Measurements from ENCODE around the gene GRIA3.

GRIA3 gene

DNA sequence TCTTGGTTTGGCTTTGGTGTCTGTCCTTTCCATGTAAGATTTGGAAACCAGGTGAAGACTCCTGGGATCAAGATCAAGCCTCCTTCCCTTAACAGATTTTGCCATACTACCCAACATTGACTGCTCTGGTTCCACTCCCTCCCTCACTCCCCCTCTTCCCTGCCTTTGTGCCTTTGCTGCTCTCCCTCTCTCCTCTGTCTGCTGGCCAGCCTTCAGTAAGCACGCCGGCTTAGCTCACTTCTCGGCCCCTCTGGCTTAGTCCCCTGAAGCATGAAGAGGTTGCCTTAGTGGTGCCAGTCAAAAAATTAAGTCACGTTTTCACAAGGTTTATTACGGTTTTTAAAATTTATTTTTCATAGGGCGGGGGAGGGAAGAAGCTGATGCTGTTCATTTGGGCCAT lies 6.0 kb downstream of the GRIA3 start:
- no peak for DNase-seq (ENCODE audit: low read depth in 2 of 2, low spot score in 1 of 2)

DNA sequence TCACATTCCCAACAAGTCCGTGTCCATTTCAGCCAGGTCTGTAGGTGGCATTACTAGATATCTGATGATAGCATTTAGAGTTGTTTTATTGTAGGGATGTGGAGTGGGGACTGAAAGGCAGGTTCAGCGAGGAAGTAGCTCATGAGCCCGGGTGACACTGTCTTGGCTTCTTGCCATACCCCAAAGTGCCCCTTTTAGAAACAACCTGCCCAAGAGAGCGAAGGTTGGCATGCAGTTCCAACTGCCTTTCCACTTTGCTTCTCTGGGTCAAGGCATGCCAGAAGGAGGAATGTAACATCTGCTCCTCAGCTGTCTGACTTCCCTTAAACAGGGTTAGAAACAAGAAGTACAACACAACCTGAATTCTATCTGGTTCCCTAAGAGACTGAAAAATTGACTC lies 9.0 kb downstream of the GRIA3 start:
- no peak for DNase-seq (ENCODE audit: low read depth in 2 of 2, low spot score in 1 of 2)

DNA sequence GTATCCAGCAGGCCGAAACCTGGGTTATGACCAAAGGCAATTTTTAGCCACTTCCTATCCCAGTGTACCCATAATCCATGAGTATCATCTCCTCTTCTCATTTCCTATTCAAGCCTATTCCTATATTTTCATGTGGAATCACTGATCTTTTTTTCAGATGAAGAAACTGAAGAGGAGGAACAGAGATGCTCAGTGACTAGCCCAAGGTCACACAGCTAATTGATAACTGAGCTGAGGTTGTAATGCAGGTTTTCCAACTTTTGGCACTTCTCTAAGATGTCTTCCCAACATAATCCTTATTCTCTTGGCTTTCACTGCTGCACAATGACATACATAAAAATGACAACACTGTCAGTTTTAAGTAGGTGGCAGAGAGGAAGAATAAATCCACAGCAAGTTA lies 15.3 kb downstream of the GRIA3 start:
- DNase-seq (ENCODE audit: low read depth in 2 of 2, low spot score in 1 of 2), result no peak

DNA sequence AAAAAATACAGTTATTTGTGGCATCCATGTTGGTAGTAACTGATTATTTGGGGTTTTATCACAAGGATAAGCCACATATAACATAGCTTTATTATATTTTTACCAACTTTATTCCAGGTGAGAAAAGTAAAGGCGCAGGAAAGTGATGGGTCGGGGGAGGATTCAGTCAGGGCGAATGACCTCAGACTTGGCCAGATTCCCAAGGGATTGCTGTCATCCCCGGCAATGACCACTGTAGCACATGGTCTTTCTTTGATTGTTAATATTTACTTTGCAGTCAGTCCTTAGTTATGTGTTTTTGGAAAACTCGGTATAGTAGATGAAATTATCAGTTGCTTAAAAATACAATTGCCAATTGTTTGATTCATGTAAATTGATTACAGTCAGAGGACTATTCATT lies 17.6 kb downstream of the GRIA3 start:
- DNase-seq (ENCODE audit: low read depth in 2 of 2, low spot score in 1 of 2), result no peak

DNA sequence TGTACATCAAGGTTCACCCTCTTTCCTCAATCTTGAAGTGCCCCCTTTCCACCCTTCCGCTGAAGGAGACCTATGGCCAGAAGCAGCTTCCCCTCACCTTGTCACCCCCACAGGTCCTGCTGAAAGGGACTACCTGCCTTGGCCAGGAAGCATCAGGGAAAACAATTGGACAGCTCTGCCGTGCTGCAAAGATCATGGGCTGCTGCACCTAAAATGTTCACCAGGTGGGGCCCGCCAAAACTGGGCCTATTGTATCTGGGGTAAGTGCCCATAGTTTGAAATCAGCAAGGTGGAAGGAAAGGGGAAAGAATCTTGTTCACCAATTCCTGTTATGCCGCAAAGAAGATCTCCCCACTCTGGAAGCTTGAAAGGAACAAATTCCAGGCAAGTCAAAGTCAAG lies 18.4 kb downstream of the GRIA3 start:
- DNase-seq (ENCODE audit: low read depth in 2 of 2, low spot score in 1 of 2), result no peak

DNA sequence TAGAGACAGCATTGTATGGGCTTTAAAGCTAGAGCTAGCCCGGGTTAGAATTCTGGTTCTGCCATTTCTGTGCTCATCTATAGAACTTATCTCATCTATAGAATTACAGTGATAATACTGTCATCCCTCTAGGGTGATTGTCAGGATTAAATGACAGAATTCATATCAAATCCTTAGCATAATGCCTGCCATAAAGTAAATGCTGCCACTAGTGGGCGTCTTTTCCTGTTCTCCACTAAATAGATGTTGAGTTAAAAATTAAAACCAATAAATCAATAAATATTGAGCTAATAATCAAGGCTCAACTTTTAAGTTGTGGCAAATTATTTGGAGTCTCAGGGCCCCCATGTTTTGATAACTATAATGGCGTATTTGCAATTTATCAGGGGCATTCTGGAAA lies 19.7 kb downstream of the GRIA3 start:
- no peak for DNase-seq (ENCODE audit: low read depth in 2 of 2, low spot score in 1 of 2)

DNA sequence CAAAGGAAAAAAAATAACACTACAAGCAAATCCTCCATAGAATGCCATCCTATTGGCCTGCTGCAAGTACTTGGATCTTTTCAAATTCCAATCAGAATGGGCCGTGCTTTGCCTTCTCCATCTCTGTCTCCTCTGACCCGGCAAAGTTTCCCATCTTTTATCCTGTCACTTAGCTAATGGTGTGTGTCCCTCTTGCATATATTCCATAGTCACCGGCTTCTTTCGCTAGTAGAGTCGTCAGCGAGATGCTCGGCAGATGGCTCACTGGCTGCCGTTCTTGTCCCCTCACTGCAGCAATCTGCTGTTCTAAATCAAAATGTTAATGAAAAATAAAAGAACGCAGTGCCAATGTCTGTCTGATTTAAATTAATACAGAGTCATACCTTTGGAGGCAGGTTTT lies 22.1 kb downstream of the GRIA3 start:
- DNase-seq (ENCODE audit: low read depth in 2 of 2, low spot score in 1 of 2), result no peak

DNA sequence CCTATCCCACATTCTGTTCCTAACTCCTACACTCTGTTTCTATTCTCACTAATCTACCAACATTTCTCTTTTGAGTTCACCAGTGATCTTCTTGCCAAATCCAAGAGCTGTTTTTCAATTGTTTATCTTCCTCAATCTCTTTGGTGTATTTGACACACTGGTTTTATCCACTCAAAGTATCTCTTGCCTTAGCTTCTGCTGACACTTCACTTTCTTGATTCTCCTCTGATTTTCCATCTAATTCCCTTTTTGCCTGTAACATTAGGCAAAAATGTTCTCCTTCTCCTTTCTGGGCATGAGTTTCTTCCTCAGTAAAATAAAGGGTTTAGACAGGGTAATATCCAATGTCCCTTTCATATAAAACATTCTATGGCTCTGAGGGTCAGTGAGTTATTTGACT lies 26.2 kb downstream of the GRIA3 start:
- no peak for DNase-seq (ENCODE audit: low read depth in 2 of 2, low spot score in 1 of 2)

DNA sequence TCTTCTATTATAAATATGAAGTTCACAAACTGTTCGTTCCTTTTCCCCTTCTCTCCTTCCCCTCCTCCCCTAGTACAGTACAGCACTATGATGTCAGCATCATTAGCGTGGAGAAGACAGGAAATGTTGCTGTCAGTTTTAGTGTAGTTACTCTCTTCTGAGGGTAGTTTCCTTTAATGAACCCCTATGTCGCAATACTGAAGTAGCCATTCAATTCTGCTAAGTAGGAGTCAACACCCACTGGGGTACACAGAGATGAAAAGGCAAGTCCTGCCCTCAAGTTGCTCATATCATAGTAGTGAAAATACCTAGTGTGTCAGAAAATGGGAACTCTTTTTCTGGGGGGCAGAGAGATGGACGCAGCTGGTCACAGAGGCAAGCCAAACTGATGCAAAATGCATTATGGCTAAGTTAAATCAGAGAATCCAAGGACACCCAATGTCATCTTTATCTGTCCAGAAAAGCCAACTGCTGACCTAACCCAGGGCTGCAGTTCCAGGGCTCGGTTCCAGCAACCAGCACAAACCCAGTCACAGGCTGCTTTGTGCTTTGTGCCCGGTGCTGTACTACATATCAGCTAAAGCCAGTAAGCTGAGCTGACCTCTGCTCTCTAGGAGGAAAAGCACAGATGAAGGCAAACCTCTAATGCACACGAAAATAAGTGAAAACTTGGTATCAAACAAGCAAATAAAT lies 31.5 kb downstream of the GRIA3 start:
- DNase-seq (ENCODE audit: low read depth in 2 of 2, low spot score in 1 of 2), result no peak

DNA sequence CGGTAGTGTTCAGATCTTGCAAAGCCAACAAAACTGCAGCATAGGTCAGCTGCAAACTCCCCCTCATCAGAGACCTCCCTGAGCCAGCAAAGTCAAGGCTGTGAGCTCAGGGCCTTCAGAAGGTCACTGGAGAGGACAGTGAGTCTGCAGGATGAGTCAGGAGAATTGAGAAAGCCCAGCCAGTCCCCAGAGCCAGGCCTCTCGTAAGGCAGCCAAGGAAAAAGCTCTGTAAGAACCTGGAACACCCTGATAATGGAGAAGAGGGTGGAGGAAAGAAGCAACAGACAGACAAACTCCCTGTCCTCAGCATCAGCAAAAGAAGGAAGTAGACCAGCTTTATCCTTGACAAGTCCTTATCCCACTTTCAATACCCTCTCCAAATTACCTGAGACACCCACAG lies 33.0 kb downstream of the GRIA3 start:
- DNase-seq (ENCODE audit: low read depth in 2 of 2, low spot score in 1 of 2), result no peak

DNA sequence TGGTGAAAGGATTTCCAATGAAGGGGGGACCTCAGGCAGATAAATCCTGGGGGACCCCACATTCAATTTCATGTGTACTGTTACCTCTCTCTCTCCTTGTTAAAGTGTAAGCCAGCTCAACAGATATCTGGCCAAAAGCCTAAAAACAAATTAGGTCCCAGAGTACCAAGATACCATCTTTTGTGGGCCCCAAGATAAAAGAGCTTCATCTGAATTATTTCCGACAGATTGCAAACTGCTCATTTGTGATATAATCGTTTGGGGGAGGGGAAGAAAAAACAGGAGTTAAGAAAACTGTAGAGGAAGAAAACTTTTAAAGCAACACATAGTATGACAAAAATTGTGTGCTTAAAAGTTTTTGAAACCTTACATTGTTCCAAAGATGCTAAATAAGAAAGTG lies 33.6 kb downstream of the GRIA3 start:
- no peak for DNase-seq (ENCODE audit: low read depth in 2 of 2, low spot score in 1 of 2)

DNA sequence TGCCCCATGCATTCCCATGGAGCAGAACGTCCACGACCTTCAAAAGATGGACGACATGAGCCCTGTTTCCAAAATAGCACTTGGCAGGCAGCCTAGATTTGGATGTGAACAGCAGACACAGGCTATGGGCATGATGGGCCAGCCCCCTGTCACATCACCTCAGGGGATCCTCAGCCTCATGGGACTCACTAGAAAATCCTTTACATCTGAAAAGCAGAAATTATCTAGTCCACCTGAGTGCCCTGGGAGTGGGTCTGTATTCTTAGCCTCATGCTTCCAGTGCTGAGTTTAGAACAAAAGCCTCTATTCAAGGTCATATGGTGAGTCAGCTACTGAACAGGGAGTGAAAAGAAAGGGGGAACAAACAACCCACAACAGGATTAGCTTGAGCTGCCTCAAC lies 35.8 kb downstream of the GRIA3 start:
- DNase-seq (ENCODE audit: low read depth in 2 of 2, low spot score in 1 of 2), result no peak

DNA sequence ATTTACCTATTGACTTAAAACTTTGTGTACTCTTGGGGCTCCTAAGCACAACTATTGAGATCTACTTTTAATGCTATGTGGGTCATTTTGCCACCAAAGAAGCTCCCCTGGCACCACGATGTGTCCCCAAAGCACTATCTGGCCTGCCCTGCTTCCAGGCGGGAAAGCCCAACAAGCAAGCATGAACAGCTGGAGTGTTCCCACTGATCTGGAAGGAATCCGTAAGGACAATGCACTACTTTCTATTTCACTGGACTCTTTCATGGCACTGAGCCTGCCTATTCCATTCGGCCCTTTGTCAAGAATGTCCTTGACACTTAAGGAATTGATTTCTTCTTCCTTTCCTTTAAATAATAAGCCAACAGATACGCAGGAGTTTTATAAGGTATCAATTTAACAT lies 38.8 kb downstream of the GRIA3 start:
- DNase-seq (ENCODE audit: low read depth in 2 of 2, low spot score in 1 of 2), result no peak

DNA sequence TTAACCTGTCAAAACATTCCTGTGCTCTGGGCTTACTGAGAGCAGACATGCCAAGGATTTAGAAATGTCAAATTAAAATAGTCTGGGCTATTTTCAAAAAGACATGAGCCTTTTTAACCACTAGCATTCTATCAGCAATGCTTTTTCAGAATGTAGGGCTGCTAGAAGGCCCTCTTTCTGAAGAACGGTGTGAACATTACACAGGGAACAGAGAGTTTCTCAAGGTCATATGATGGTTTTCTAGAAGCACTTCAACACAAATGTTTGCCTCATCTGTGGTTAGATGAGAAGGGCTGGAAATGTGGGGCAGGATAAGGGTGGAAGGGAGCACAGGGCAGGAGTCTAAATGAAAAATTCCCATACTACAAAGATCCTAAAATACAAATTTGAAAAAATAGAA lies 39.3 kb downstream of the GRIA3 start:
- no peak for DNase-seq (ENCODE audit: low read depth in 2 of 2, low spot score in 1 of 2)

DNA sequence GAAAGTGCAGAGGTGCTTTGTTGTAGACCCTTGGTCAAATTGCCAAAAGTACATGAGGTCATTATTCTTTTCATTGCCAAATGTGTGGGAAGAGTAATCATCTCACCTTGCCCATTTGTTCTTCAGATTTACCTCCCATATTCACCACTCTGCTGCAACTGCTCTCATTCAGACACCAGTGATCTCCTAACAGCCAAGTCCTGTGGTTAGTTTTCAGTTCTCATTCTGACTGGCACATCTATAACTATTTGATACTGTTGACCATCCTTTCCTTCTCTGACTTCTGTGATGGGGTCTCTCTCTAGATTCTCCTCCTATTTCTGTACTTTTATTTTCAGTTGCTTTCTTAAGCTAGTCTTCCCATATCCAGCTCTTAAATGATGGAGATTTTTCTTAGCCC lies 39.8 kb downstream of the GRIA3 start:
- DNase-seq (ENCODE audit: low read depth in 2 of 2, low spot score in 1 of 2), result no peak

DNA sequence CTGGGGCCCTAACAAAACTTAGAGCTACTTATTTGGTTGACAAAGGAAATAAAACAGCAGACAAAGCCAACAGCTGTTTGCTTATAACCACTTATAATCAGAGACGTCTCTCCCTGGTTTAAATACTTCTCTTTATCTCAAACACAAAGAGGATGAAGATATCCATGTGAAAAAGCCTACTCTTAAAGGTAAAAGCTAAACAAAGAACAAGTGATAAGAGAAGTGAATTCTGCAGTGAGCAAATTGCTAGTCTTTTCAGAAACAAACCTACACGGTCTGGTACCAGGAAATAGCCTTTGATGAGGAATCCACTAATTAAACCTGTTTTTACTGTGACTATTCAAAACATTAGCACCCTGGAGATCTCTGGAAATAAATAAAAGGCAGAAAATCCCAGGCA lies 46.7 kb downstream of the GRIA3 start:
- no peak for DNase-seq (ENCODE audit: low read depth in 2 of 2, low spot score in 1 of 2)

DNA sequence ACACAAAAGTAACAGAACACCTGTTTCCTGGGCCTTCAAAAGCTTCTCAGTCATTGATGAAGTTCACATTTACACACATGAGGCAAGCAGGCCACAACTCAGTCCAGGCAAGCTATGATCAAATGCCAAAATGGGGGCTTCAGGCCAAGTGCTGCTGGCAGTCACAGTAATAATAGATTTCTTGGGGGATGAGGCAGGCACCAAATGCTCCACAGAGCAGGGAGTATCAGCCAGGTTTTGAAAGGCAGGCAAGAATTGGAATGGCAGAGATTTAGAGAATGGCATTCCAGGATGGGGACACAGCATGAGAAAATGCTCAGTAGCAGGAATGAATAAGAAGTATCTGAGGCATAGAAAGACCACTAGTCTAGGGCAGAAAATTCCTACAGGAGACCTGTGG lies 52.8 kb downstream of the GRIA3 start:
- DNase-seq (ENCODE audit: low read depth in 2 of 2, low spot score in 1 of 2), result no peak

DNA sequence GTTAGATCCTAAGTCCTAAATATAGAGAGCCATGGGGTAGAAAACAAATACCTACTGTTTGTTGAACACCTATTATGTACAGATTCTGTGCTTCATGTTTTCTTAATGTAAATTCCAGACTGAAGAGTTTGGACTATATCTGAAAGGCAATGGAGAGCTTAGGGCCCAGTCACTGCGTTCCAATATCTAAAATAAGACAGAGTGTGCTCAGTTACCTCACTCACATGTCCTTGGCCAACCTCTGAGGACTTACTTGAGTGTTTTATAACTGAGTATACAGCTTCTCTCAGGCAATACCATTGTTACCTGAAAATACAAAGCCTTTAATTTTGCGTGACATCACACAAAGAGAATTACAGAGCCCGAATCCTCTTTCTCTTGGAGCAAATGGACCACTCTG lies 53.2 kb downstream of the GRIA3 start:
- DNase-seq (ENCODE audit: low read depth in 2 of 2, low spot score in 1 of 2), result no peak

DNA sequence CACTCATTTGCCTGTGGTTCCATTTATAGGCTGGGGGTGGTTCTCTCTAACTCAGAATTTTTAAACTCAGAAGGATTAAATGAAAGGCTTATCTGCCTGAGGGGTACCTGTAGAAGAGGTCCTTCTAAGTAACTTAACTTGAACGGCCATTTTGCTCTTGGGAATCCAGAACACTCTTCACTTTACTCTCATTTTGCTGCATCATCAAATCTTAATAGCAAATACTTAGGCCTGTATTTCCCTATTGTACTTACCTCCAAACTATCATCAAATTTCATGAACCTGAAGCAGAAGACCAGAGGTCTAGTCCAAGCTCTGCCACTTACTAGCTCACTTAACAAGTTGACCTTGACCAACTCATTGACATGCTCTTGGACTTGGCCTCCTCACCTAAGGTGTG lies 70.4 kb downstream of the GRIA3 start:
- no peak for DNase-seq (ENCODE audit: low read depth in 2 of 2, low spot score in 1 of 2)

DNA sequence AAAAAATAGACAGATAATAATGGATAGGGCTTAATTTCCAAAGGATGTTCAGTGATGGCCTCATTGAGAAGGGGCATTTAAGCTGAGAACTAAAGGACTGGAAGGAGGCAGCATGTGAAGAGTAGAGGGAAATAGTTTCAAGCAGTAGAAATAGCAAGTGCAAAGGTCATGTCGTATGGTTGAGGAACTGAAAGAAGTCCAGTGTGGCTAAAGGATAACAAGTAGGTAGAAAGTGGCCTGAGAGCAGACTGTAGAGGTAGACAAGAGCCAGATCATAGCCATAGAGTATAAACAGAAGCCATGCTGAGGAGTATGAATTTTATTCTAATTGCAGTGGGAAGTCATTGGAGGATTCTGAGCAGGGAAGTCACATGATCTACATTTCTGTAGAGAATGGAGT lies 72.3 kb downstream of the GRIA3 start:
- no peak for DNase-seq (ENCODE audit: low read depth in 2 of 2, low spot score in 1 of 2)

DNA sequence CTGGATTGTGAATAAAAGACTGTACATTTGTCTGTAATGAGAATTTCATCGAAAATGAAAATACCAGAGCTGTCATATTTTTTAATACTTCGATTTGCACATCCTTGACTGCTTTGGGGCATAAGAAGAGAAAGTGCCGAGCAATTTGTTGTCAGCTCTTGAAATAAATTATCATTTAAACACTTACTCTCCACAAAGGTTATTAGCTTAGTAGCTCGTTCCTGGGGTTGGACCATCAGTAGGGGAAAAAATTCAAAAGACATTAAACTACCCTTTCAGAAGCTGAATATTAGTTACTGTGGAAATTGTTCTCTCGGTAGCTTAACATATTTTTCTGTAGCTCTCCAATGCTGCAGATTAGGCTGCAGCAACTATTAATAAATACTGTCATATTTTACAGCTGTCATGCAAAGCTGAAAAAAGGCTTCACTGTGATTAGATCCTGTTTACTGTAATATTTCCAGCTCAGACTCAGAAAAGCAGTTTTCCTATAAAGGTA lies 76.9 kb downstream of the GRIA3 start:
- no peak for DNase-seq (ENCODE audit: low read depth in 2 of 2, low spot score in 1 of 2)

DNA sequence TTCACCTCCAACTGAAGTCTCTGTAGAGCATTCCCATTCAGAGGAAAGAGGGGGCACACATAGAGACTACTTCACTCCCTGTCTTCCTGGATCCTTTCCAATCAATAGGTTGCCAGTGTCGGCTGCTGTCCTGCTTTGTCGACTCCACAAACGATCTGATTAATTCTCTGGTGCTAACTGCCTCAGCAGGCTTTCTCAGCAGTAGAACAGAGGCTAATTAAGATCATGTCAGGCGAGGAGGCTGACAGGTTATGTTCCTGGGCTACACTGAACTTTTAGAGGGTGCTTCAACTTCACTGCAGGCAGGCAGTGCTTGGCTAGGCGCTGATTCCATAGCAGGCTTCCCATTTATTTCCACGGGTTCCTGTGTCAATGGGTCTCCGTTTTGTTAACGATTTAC lies 79.2 kb downstream of the GRIA3 start:
- no peak for DNase-seq (ENCODE audit: low read depth in 2 of 2, low spot score in 1 of 2)

DNA sequence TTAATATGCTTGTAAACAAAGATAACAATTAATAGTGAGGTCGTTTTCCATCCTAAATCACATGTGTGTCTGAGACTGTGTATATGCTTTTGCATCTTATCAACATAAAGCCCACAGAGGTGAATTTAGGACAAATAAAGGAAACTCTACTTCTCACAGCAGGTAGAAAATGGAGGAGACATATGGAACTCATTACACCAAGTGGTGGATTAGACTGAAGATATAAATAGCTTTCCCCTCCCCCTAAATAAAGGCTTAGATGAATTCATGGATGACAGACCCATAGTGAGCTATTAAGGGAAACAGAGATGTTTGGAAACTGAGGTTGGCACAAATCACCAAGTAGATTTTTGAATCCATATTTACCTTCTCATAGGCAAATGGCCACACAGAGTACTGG lies 79.7 kb downstream of the GRIA3 start:
- no peak for DNase-seq (ENCODE audit: low read depth in 2 of 2, low spot score in 1 of 2)

DNA sequence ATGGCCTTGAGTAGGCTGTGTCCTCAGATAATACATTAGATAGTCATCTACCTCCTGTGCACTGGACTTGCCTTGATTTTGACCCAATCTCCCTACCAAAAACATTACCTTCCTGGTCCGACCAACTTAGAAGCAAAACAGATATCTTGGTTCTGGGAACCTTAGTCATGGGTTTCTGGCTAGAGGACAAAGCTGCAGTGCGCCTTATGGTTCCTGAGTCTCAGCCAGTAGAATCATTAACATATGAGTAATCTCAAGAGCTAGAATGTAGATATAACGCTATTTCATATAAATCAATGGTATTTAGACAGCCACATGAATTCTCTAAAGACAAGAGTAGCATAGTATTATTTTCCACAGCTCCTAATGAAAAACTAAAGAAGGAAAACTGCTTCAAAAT lies 83.1 kb downstream of the GRIA3 start:
- DNase-seq (ENCODE audit: low read depth in 2 of 2, low spot score in 1 of 2), result no peak

Data from stimulated activated CD8-positive, alpha-beta memory T cell treated with anti-CD3 and anti-CD28 coated beads, Interleukin-4, amount 100 ng/mL, for 4 hours (primary cell).